Stomach (tissue), 4 donors: ENCODE results near the gene MAPK7.

Source experiments
- EP300 ChIP-seq: sonication (generic); formaldehyde crosslinking; IDR thresholded peaks from one replicate; pipeline ENCODE4 v1.6.1; 2017; ENCODE audit warnings: antibody characterized with exemption
- POLR2A ChIP-seq, 4 donors: fragments of 450-650 bp; IDR thresholded peaks; one replicate each; pipeline ENCODE4 v1.6.1; 2016; ENCODE audit warnings: antibody characterized with exemption in 4 of 4, control low read depth in 2 of 4, mild to moderate bottlenecking in 1 of 4, moderate library complexity in 1 of 4
- POLR2AphosphoS5 ChIP-seq, 3 donors: sonication (generic); formaldehyde crosslinking; IDR thresholded peaks; one replicate each; pipeline ENCODE4 v1.6.1; 2016; ENCODE audit warnings: antibody characterized with exemption in 3 of 3
- TF ChIP-seq, protein P1 (sequence below), 7 experiments: fragments of 450-650 bp in 4 of 7; fragments of 200-600 bp in 3 of 7; sonication (generic) in 3 of 7; IDR thresholded peaks; one replicate each; pipeline ENCODE4 v1.5.1; 2016 to 2019; ENCODE audit warnings: antibody characterized with exemption in 7 of 7, control low read depth in 2 of 7, mild to moderate bottlenecking in 1 of 7

DNA sequence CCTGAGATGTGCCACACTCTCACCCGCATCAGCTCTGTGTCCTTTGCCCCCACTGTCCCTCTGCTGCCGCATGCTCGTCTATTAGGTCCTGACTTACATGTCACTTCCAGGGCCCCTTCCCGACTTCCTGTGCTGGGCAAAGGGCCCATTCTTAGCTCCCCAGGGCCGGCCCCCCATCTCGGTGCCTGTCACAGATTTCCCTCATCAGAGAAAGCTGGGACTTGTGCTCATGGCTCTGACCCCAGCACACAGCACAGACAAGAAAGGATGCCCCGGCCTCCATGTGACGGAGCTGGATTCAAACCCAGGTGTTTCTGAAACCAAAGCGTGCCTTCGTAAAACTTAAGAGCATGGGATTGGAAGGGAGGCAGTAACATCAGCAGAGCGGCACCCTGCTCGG is 5.9 kb upstream of the MAPK7 start:
- TF ChIP-seq, protein P1, sequence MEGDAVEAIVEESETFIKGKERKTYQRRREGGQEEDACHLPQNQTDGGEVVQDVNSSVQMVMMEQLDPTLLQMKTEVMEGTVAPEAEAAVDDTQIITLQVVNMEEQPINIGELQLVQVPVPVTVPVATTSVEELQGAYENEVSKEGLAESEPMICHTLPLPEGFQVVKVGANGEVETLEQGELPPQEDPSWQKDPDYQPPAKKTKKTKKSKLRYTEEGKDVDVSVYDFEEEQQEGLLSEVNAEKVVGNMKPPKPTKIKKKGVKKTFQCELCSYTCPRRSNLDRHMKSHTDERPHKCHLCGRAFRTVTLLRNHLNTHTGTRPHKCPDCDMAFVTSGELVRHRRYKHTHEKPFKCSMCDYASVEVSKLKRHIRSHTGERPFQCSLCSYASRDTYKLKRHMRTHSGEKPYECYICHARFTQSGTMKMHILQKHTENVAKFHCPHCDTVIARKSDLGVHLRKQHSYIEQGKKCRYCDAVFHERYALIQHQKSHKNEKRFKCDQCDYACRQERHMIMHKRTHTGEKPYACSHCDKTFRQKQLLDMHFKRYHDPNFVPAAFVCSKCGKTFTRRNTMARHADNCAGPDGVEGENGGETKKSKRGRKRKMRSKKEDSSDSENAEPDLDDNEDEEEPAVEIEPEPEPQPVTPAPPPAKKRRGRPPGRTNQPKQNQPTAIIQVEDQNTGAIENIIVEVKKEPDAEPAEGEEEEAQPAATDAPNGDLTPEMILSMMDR (IDR thresholded peaks at IDR 0.05): no peak
- no peak for TF ChIP-seq POLR2AphosphoS5 (IDR thresholded peaks at IDR 0.05)
- TF ChIP-seq POLR2A (IDR thresholded peaks at IDR 0.05): no peak
- TF ChIP-seq EP300: no peak
